SK-N-SH treated with all-trans-retinoic acid at 6 μM for 48 hours (cell line): Measurements from ENCODE around the gene OR2H1.

Experiments used
- BACH2 ChIP-seq: fragments of 250-450 bp; sonication (Bioruptor Pico); IDR thresholded peaks from 2 replicates; pipeline ENCODE4 v1.9.0; 2021; ENCODE audit warnings: mild to moderate bottlenecking, borderline replicate concordance
- CSDC2 ChIP-seq: fragments of 250-450 bp; sonication (Bioruptor Pico); IDR thresholded peaks from 2 replicates; pipeline ENCODE4 v1.5.0; 2020; ENCODE audit warnings: mild to moderate bottlenecking, moderate library complexity
- RARB ChIP-seq: fragments of 250-450 bp; sonication (Bioruptor Pico); IDR thresholded peaks from 2 replicates; pipeline ENCODE4 v1.8.0; 2021; ENCODE audit warnings: mild to moderate bottlenecking, moderate library complexity
- ZC3H10 ChIP-seq: fragments of 250-450 bp; sonication (Bioruptor Pico); IDR thresholded peaks from 2 replicates; pipeline ENCODE4 v1.5.1; 2021; ENCODE audit warnings: mild to moderate bottlenecking, moderate library complexity
- ZFP30 ChIP-seq: fragments of 450-650 bp; formaldehyde crosslinking; IDR thresholded peaks from 2 replicates; pipeline ENCODE4 v1.5.0; 2022; ENCODE audit warnings: mild to moderate bottlenecking, moderate library complexity
- ZNF565 ChIP-seq: fragments of 450-650 bp; formaldehyde crosslinking; conservative IDR thresholded peaks from 2 replicates; pipeline ENCODE4 v1.5.0; 2020; ENCODE audit warnings: low read depth, mild to moderate bottlenecking, moderate library complexity
- TF ChIP-seq, protein P1 (sequence below): fragments of 250-450 bp; sonication (Bioruptor Pico); IDR thresholded peaks from 2 replicates; pipeline ENCODE4 v1.5.0; 2020; ENCODE audit warnings: mild to moderate bottlenecking, moderate library complexity
- TF ChIP-seq, protein P2 (sequence below): fragments of 250-450 bp; sonication (Bioruptor Pico); IDR thresholded peaks from 2 replicates; pipeline ENCODE4 v1.8.0; 2020; ENCODE audit warnings: mild to moderate bottlenecking, moderate library complexity, borderline replicate concordance
- TF ChIP-seq, protein P3 (sequence below): fragments of 250-450 bp; sonication (Bioruptor Pico); IDR thresholded peaks from 2 replicates; pipeline ENCODE4 v1.8.0; 2021; ENCODE audit warnings: low read depth, mild to moderate bottlenecking, moderate library complexity, borderline replicate concordance

DNA sequence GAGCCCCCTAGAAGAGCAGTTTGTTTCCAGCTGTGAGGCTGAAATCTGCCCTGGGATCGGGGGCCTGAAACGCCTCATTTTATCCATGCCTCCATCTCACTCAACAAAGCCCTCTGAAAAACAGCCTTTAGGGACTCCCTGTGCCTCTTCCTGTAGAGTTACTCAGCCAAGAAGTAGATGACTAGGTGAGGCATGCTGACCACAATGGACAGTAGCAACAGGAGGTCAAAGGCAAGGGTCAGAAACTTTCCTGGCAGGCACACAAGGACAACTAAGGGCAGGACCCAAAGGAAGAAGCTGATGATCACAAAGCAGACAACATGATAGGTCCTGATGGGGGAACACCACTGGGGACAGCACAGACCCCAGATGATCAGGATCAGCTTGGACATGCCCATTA is 18.0 kb downstream of the OR2H1 start:
- TF ChIP-seq ZNF565 (CRISPR knock-in tag) (no peak), BACH2 (no peak), ZFP30 (CRISPR knock-in tag) (no peak), RARB (CRISPR knock-in tag) (no peak), CSDC2 (CRISPR knock-in tag) (no peak), ZC3H10 (CRISPR knock-in tag) (no peak)
- TF ChIP-seq, protein P1, sequence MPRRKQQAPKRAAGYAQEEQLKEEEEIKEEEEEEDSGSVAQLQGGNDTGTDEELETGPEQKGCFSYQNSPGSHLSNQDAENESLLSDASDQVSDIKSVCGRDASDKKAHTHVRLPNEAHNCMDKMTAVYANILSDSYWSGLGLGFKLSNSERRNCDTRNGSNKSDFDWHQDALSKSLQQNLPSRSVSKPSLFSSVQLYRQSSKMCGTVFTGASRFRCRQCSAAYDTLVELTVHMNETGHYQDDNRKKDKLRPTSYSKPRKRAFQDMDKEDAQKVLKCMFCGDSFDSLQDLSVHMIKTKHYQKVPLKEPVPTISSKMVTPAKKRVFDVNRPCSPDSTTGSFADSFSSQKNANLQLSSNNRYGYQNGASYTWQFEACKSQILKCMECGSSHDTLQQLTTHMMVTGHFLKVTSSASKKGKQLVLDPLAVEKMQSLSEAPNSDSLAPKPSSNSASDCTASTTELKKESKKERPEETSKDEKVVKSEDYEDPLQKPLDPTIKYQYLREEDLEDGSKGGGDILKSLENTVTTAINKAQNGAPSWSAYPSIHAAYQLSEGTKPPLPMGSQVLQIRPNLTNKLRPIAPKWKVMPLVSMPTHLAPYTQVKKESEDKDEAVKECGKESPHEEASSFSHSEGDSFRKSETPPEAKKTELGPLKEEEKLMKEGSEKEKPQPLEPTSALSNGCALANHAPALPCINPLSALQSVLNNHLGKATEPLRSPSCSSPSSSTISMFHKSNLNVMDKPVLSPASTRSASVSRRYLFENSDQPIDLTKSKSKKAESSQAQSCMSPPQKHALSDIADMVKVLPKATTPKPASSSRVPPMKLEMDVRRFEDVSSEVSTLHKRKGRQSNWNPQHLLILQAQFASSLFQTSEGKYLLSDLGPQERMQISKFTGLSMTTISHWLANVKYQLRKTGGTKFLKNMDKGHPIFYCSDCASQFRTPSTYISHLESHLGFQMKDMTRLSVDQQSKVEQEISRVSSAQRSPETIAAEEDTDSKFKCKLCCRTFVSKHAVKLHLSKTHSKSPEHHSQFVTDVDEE (CRISPR knock-in tag) = no peak
- TF ChIP-seq, protein P2, sequence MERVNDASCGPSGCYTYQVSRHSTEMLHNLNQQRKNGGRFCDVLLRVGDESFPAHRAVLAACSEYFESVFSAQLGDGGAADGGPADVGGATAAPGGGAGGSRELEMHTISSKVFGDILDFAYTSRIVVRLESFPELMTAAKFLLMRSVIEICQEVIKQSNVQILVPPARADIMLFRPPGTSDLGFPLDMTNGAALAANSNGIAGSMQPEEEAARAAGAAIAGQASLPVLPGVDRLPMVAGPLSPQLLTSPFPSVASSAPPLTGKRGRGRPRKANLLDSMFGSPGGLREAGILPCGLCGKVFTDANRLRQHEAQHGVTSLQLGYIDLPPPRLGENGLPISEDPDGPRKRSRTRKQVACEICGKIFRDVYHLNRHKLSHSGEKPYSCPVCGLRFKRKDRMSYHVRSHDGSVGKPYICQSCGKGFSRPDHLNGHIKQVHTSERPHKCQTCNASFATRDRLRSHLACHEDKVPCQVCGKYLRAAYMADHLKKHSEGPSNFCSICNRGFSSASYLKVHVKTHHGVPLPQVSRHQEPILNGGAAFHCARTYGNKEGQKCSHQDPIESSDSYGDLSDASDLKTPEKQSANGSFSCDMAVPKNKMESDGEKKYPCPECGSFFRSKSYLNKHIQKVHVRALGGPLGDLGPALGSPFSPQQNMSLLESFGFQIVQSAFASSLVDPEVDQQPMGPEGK (CRISPR knock-in tag) = no peak
- TF ChIP-seq, protein P3, sequence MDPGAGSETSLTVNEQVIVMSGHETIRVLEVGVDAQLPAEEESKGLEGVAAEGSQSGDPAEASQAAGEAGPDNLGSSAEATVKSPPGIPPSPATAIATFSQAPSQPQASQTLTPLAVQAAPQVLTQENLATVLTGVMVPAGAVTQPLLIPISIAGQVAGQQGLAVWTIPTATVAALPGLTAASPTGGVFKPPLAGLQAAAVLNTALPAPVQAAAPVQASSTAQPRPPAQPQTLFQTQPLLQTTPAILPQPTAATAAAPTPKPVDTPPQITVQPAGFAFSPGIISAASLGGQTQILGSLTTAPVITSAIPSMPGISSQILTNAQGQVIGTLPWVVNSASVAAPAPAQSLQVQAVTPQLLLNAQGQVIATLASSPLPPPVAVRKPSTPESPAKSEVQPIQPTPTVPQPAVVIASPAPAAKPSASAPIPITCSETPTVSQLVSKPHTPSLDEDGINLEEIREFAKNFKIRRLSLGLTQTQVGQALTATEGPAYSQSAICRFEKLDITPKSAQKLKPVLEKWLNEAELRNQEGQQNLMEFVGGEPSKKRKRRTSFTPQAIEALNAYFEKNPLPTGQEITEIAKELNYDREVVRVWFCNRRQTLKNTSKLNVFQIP = no peak
